T-helper 1 cell treated with Interleukin-12 subunit alpha and Interleukin-12 subunit beta and Interleukin-4 antibody, amounts not matched to agents 30 ng/mL and 1 ng/mL, for 36 hours (primary cell): ENCODE results near the gene KRTAP4-3. TPM values are rescaled to one million over a fixed set of nuclear protein-coding genes. Genes with fewer than 3 reads are reported as not detected.
"Not testable (repeated sequence)": the region's sequence is repeated elsewhere in the genome, so short reads cannot be mapped to it uniquely, and the experiment has no call there.

ENCODE experiments used
- intact Hi-C: fragments of 100-400 bp; cut with micrococcal nuclease; formaldehyde crosslinking; loops from one replicate; pipeline ENCODE4 v1.15.1; 2024
- total RNA-seq: library from RNA; stranded (reverse); gene quantifications from 2 replicates; pipeline ENCODE4 v1.2.3, GENCODE V29; 2022

The KRTAP4-3 gene
- total RNA-seq, 1 donor from 2014 or later, result not detected

DNA sequence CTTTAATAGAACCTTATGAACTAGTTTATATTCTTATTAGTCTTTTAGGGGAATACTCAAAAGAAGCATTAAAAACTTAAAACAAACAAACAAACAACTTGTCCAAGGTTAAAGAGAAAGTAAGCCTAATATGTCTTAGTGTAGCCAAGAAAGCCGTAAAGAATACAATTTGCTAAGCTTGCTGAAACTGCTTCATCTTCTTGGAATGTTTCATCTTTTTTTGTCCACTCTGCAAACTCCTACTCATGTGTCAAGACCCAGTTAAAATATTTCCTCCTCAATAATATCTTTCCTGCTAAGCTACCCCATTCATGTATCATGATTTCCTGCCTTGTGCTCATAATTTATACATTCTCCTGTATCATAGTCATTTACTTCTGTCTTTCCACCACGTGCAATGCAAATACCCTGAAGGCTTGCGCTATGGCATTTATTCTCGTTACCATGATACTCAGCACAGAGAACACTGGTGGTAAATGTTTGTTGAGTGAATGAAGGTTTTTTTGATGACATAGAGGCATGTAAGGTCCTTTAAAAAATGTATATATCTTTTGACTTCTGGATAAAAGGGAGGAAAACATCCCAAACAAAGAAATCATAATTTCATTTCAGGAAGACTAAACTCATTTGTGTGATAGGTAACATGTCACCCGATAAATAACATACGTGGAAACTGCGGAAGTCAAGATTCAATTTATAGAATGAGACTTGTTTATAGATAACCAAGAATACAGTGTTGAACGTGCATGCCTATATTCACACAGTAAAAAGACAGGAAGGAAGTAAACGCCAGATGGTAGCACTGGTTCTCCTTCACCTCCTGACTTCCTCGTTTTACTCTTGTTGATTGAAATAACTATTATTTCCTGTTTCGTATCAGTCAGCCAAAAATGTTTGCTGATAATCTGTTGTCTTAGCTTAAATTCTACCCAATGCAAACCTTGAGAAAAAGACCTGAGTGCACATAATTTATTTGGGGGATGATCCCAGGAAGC lies 48.0 kb downstream of the KRTAP4-3 start:
- intact Hi-C loops, result not testable (repeated sequence)

DNA sequence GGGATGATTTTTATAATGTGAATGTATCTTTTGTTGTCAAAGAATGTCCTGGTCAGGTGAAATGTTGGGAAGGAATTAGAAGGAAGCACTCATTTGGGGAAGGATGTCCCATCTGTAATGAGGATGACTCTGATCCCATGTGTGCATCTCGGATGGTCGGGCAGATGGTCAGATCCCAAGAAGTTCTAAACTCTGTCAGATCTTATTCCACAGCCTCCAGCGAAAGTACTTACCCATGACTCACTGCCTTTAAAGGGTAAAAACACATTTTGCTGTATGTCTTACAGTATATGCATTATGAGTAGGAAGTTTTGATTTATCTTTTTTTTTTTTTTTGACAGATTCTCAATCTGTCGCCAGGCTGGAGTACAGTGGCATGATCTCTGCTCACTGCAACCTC lies 49.3 kb downstream of the KRTAP4-3 start:
- intact Hi-C loops, result no loop called here

DNA sequence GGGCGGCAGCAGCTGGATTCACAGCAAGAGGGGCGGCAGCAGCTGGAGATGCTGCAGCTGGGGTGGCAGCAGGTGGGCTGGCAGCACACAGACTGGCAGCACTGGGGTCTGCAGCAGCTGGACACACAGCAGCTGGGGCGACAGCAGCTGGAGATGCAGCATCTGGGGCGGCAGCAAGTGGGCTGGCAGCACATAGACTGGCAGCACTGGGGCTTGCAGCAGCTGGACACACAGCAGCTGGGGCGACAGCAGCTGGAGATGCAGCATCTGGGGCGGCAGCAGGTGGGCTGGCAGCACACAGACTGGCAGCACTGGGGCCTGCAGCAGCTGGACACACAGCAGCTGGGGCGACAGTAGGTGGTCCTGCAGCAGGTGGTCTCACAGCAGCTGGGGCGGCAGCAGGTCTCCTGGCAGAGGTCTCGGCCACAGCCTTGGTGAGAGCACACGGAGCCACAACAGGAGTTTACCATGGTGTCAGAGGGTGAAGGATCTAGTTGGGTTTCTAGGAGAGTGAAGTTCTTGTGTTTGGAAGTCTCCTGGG lies 50.1 kb downstream of the KRTAP4-3 start, which contains the start of gene KRTAP4-11:
TSS of gene KRTAP4-11 (minus strand) at position 528 of the 541 bp plus-strand sequence. CDS start at position 470, 58 bp downstream.
- intact Hi-C loops, result not testable (repeated sequence)

Other genes with a start within 250 kb of the KRTAP4-3 start
- gene KRT23, start 230.6 kb downstream of the KRTAP4-3 start, total RNA-seq, result not detected in 2 replicates
- gene KRT39, start 201.3 kb downstream of the KRTAP4-3 start, total RNA-seq, result not detected in 2 replicates
- not detected in 2 replicates for gene KRT40, start 183.9 kb downstream of the KRTAP4-3 start, total RNA-seq
- not detected in 2 replicates for gene KRTAP3-3, start 174.1 kb downstream of the KRTAP4-3 start, total RNA-seq
- gene KRTAP3-2, start 168.3 kb downstream of the KRTAP4-3 start, total RNA-seq, result not detected in 2 replicates
- gene KRTAP3-1, start 159.1 kb downstream of the KRTAP4-3 start, total RNA-seq, result not detected in 2 replicates
- gene KRTAP1-5, start 141.0 kb downstream of the KRTAP4-3 start, total RNA-seq, result not detected in 2 replicates
- gene KRTAP1-4, start 138.0 kb downstream of the KRTAP4-3 start, total RNA-seq, result not detected in 2 replicates
- not detected in 2 replicates for gene KRTAP1-3, start 133.3 kb downstream of the KRTAP4-3 start, total RNA-seq
- not detected in 2 replicates for gene KRTAP1-1, start 126.8 kb downstream of the KRTAP4-3 start, total RNA-seq
- not detected in 2 replicates for gene KRTAP2-1, start 120.9 kb downstream of the KRTAP4-3 start, total RNA-seq
- gene KRTAP2-2, start 113.0 kb downstream of the KRTAP4-3 start, total RNA-seq, result not detected in 2 replicates
- not detected in 2 replicates for gene KRTAP2-3, start 108.1 kb downstream of the KRTAP4-3 start, total RNA-seq
- gene KRTAP2-4, start 102.3 kb downstream of the KRTAP4-3 start, total RNA-seq, result not detected in 2 replicates
- gene KRTAP4-7, start 84.1 kb downstream of the KRTAP4-3 start, total RNA-seq, result not detected in 2 replicates
- not detected in 2 replicates for gene KRTAP4-8, start 70.1 kb downstream of the KRTAP4-3 start, total RNA-seq
- not detected in 2 replicates for gene KRTAP4-16, start 66.0 kb downstream of the KRTAP4-3 start, total RNA-seq
- gene KRTAP4-9, start 62.8 kb downstream of the KRTAP4-3 start, total RNA-seq, result not detected in 2 replicates
- not detected in 2 replicates for gene KRTAP4-11, start 49.8 kb downstream of the KRTAP4-3 start, total RNA-seq
- not detected in 2 replicates for gene KRTAP4-12, start 44.0 kb downstream of the KRTAP4-3 start, total RNA-seq
- gene KRTAP4-6, start 27.7 kb downstream of the KRTAP4-3 start, total RNA-seq, result not detected in 2 replicates
- not detected in 2 replicates for gene KRTAP4-5, start 18.4 kb downstream of the KRTAP4-3 start, total RNA-seq
- not detected in 2 replicates for gene KRTAP4-4, start 7.5 kb downstream of the KRTAP4-3 start, total RNA-seq
- not detected in 2 replicates for gene KRTAP4-2, start 10.0 kb upstream of the KRTAP4-3 start, total RNA-seq
- not detected in 2 replicates for gene KRTAP4-1, start 16.7 kb upstream of the KRTAP4-3 start, total RNA-seq
- not detected in 2 replicates for gene KRTAP9-1, start 21.7 kb upstream of the KRTAP4-3 start, total RNA-seq
- gene KRTAP9-2, start 58.4 kb upstream of the KRTAP4-3 start, total RNA-seq, result not detected in 2 replicates
- not detected in 2 replicates for gene KRTAP9-3, start 64.2 kb upstream of the KRTAP4-3 start, total RNA-seq
- not detected in 2 replicates for gene KRTAP9-8, start 69.8 kb upstream of the KRTAP4-3 start, total RNA-seq
- not detected in 2 replicates for gene KRTAP9-4, start 81.5 kb upstream of the KRTAP4-3 start, total RNA-seq
- gene KRTAP9-9, start 87.2 kb upstream of the KRTAP4-3 start, total RNA-seq, result not detected in 2 replicates
- not detected in 2 replicates for gene KRTAP9-6, start 97.2 kb upstream of the KRTAP4-3 start, total RNA-seq
- gene KRTAP9-7, start 107.5 kb upstream of the KRTAP4-3 start, total RNA-seq, result not detected in 2 replicates
- gene KRTAP29-1, start 134.6 kb upstream of the KRTAP4-3 start, total RNA-seq, result not detected in 2 replicates
- not detected in 2 replicates for gene KRTAP16-1, start 141.1 kb upstream of the KRTAP4-3 start, total RNA-seq
- not detected in 2 replicates for gene KRTAP17-1, start 147.5 kb upstream of the KRTAP4-3 start, total RNA-seq
- not detected in 2 replicates for gene KRT33A, start 182.6 kb upstream of the KRTAP4-3 start, total RNA-seq
- gene KRT33B, start 201.6 kb upstream of the KRTAP4-3 start, total RNA-seq, result not detected in 2 replicates
- gene KRT34, start 214.1 kb upstream of the KRTAP4-3 start, total RNA-seq, result not detected in 2 replicates
- gene KRT31, start 229.4 kb upstream of the KRTAP4-3 start, total RNA-seq, result not detected in 2 replicates